SK-N-SH (cell line): Measurements from ENCODE around the gene STIP1. TPM values are rescaled to one million over a fixed set of nuclear protein-coding genes. Genes with fewer than 3 reads are reported as not detected.

Experiments used
- CTCF ChIA-PET: fragments of 300-600, 350-600 bp; formaldehyde crosslinking; extraction: SDS; loops from one replicate; lab custom pipeline; 2021; lab: Yijun Ruan, JAX
- POLR2A ChIA-PET: fragments of 350-600 bp; sonication (Branson Sonifier 250); formaldehyde crosslinking; extraction: SDS; loops from one replicate; lab custom pipeline; 2020; ENCODE audit warnings: antibody characterized with exemption, inconsistent platforms; lab: Yijun Ruan, JAX
- DNase-seq: peaks from one replicate; pipeline ENCODE4 v3.0.0; 2012
- H2AFZ ChIP-seq: fragments of 200-600 bp; sonication (generic); 2 replicates; pipeline ENCODE4 v1.8.1; 2016; ENCODE audit warnings: antibody characterized with exemption, mild to moderate bottlenecking, low read depth
- H3F3A ChIP-seq: fragments of 200-600 bp; sonication (generic); replicated peaks from 2 replicates; pipeline ENCODE3; 2016; ENCODE audit warnings: antibody characterized with exemption, mild to moderate bottlenecking; ENCODE audit not compliant: insufficient read depth
- H3K27ac ChIP-seq, 2 experiments: fragments of 200-500 bp in 1 of 2; fragments of 200-600 bp in 1 of 2; sonication (Bioruptor generic) in 1 of 2; sonication (generic), shearing (Covaris generic) in 1 of 2; 2 replicates each; pipeline versions ENCODE4 v1.5.1 to v1.6.1; 2014 to 2016; ENCODE audit warnings: low read depth in 2 of 2, inconsistent platforms in 1 of 2, low read length in 1 of 2, mild to moderate bottlenecking in 1 of 2, mixed read lengths in 1 of 2
- H3K27me3 ChIP-seq: fragments of 200-600 bp; sonication (generic), shearing (Covaris generic); 2 replicates; pipeline ENCODE4 v1.6.1; 2016; ENCODE audit warnings: mixed run types; ENCODE audit not compliant: insufficient read depth
- H3K36me3 ChIP-seq, 2 experiments: fragments of 200-500 bp in 1 of 2; fragments of 200-600 bp in 1 of 2; sonication (Bioruptor generic) in 1 of 2; sonication (generic) in 1 of 2; replicated peaks in 1 of 2; 2 replicates each; pipeline versions ENCODE3 to v1.5.1; 2014 to 2016; ENCODE audit warnings: low read length in 1 of 2, mild to moderate bottlenecking in 1 of 2; ENCODE audit not compliant: insufficient read depth in 2 of 2, control insufficient read depth in 1 of 2
- H3K4me1 ChIP-seq, 2 experiments: fragments of 200-500 bp in 1 of 2; fragments of 200-600 bp in 1 of 2; sonication (Bioruptor generic) in 1 of 2; sonication (generic), shearing (Covaris generic) in 1 of 2; 2 replicates each; pipeline versions ENCODE4 v1.5.1 to v1.6.1; 2014 to 2016; ENCODE audit warnings: low read depth in 1 of 2, low read length in 1 of 2, mixed run types in 1 of 2; ENCODE audit not compliant: insufficient read depth in 2 of 2, control insufficient read depth in 1 of 2
- H3K4me2 ChIP-seq: fragments of 200-600 bp; sonication (generic), shearing (Covaris generic); 2 replicates; pipeline ENCODE4 v1.6.1; 2017; ENCODE audit warnings: mixed run types
- H3K4me3 ChIP-seq, 2 experiments: fragments of 200-500 bp in 1 of 2; fragments of 200-600 bp in 1 of 2; sonication (Bioruptor generic) in 1 of 2; sonication (generic), shearing (Covaris generic) in 1 of 2; 2 replicates each; pipeline versions ENCODE4 v1.5.1 to v1.8.1; 2014 to 2016; ENCODE audit warnings: low read depth in 2 of 2, inconsistent platforms in 1 of 2, low read length in 1 of 2, mild to moderate bottlenecking in 1 of 2, mixed read lengths in 1 of 2, moderate library complexity in 1 of 2
- H3K79me2 ChIP-seq: fragments of 200-600 bp; sonication (generic); 2 replicates; pipeline ENCODE4 v1.8.1; 2017; ENCODE audit warnings: mild to moderate bottlenecking; ENCODE audit not compliant: insufficient read depth
- H3K9ac ChIP-seq: fragments of 200-600 bp; sonication (generic); 2 replicates; pipeline ENCODE4 v1.6.1; 2017; ENCODE audit warnings: mixed run types
- H3K9me2 ChIP-seq: fragments of 200-600 bp; sonication (generic); 2 replicates; pipeline ENCODE4 v1.6.1; 2017; ENCODE audit warnings: mixed run types
- H3K9me3 ChIP-seq: fragments of 200-600 bp; sonication (generic); 2 replicates; pipeline ENCODE4 v1.6.1; 2017; ENCODE audit warnings: mixed run types, mild to moderate bottlenecking, moderate library complexity
- H4K20me1 ChIP-seq: fragments of 200-600 bp; sonication (generic); 2 replicates; pipeline ENCODE4 v1.6.1; 2017; ENCODE audit warnings: mild to moderate bottlenecking, mixed run types; ENCODE audit not compliant: insufficient read depth
- CTCF ChIP-seq: fragments of 200-600 bp; sonication (generic); IDR thresholded peaks from 2 replicates; pipeline ENCODE4 v1.6.1; 2017; ENCODE audit warnings: antibody characterized with exemption, mild to moderate bottlenecking, moderate library complexity
- EP300 ChIP-seq, 2 experiments: IDR thresholded peaks; 2 replicates each; pipeline versions ENCODE4 v1.4.0 to v1.6.1; 2012; ENCODE audit warnings: borderline replicate concordance in 1 of 2, low read depth in 1 of 2, low read length in 1 of 2
- GATA2 ChIP-seq: sonication (generic); formaldehyde crosslinking; IDR thresholded peaks from 2 replicates; pipeline ENCODE4 v1.5.0; 2020; ENCODE audit warnings: mild to moderate bottlenecking, missing genetic modification reagents
- IRF3 ChIP-seq: fragments of 150-350 bp; IDR thresholded peaks from 2 replicates; pipeline ENCODE4 v1.6.1; 2016; ENCODE audit warnings: mild to moderate bottlenecking, low read depth, low read length
- NFIC ChIP-seq: IDR thresholded peaks from 2 replicates; pipeline ENCODE4 v1.4.0; 2012; ENCODE audit warnings: borderline replicate concordance
- POLR2AphosphoS5 ChIP-seq: IDR thresholded peaks from 2 replicates; pipeline ENCODE4 v1.6.1; 2012; ENCODE audit warnings: low read depth, low read length
- RCOR1 ChIP-seq: fragments of 150-350 bp; IDR thresholded peaks from 2 replicates; pipeline ENCODE4 v1.6.1; 2017; ENCODE audit warnings: antibody characterized with exemption, low read length
- REST ChIP-seq: IDR thresholded peaks from 2 replicates; pipeline ENCODE4 v1.6.1; 2012; ENCODE audit warnings: mild to moderate bottlenecking, low read depth, low read length, moderate library complexity
- TAF1 ChIP-seq: IDR thresholded peaks from 2 replicates; pipeline ENCODE4 v1.6.1; 2012; ENCODE audit warnings: low read depth, mild to moderate bottlenecking, low read length, moderate library complexity, borderline replicate concordance
- TEAD4 ChIP-seq: IDR thresholded peaks from 2 replicates; pipeline ENCODE4 v1.4.0; 2012; ENCODE audit warnings: mild to moderate bottlenecking, borderline replicate concordance; ENCODE audit not compliant: insufficient read depth
- YY1 ChIP-seq: IDR thresholded peaks from 2 replicates; pipeline ENCODE4 v1.4.0; 2012; ENCODE audit warnings: low read depth, mild to moderate bottlenecking
- ZBTB33 ChIP-seq: IDR thresholded peaks from 2 replicates; pipeline ENCODE4 v1.4.0; 2012; ENCODE audit warnings: low read depth, borderline replicate concordance
- WGBS: methylation state at CpG from one replicate; pipeline ENCODE4 v1.1.6; 2017; ENCODE audit warnings: low lambda C conversion rate; 5-methylcytosine and 5-hydroxymethylcytosine counted together
- polyA plus RNA-seq, 3 experiments: library from polyadenylated mRNA; depleted of rRNA; stranded (reverse); fragments of >200 nt; gene quantifications; 2 replicates each; pipeline ENCODE4 v1.2.3, GENCODE V29; 2012

The STIP1 gene
- polyA plus RNA-seq, 1 of the 3 experiments (the other 2 are of a cell fraction) = 163 TPM

- Histone ChIP-seq H2AFZ (no peak overlapping the region), H3K27ac (no peak overlapping the region; a peak in 1 of 4 replicates), H3K4me1 (peaks cover 15 to 46% of the 10 kb centered on the region in 2 experiments; a peak in 2 of 4 replicates), H3K79me2 (peaks cover 48% of the 10 kb centered on the region), H3K36me3 (peaks cover 10 to 16% of the 10 kb centered on the region in 2 experiments), H3K27me3 (no peaks in the 10 kb centered on the region), H3K9me2 (no peaks in the 10 kb centered on the region), H3K4me3 (no peak overlapping the region), H4K20me1 (no peaks in the 10 kb centered on the region), H3K4me2 (no peak overlapping the region; the same call in 1 of the 2 replicates), H3K9me3 (no peaks in the 10 kb centered on the region), H3K9ac (no peak overlapping the region), H3F3A (peaks cover 21% of the 10 kb centered on the region)
- CTCF ChIA-PET = interaction anchor here (1.2 to 2.5 kb wide), 6 partner anchors 10 to 57 kb away, joined by 3 to 11 read pairs (median 6); no protein-coding TSS in a partner anchor
- 59% methylated on average over 5 of the region's 5 CpGs for WGBS
- TF ChIP-seq NFIC (no peak), CTCF (no peak), REST (no peak), GATA2 (CRISPR knock-in tag) (no peak), RCOR1 (no peak), POLR2AphosphoS5 (peak; percentile 12; the same call in 1 of the 2 replicates)
- POLR2A ChIA-PET = interaction anchor here (0.9 to 12.4 kb wide), 4 partner anchors 8 to 26 kb away, joined by 3 to 112 read pairs (median 22); no protein-coding TSS in a partner anchor
- DNase-seq = no peak
Measured at GRCh38 chr11:64244107-64244506, 58.1 kb downstream of the STIP1 start.

GRCh38 chr11:64244966-64245365, 59.0 kb downstream of the STIP1 start:
- Histone ChIP-seq H3K9me3 (no peaks in the 10 kb centered on the region), H3K36me3 (peaks cover 10 to 14% of the 10 kb centered on the region in 2 experiments), H3F3A (peaks cover 17% of the 10 kb centered on the region), H3K27ac (peak overlapping the region; percentile 63 to 89), H2AFZ (no peak overlapping the region), H3K4me1 (peaks cover 14 to 42% of the 10 kb centered on the region in 2 experiments; a peak in 2 of 4 replicates), H3K9ac (peak overlapping the region; percentile 72; the same call in 1 of the 2 replicates), H3K4me3 (peak overlapping the region; percentile 75 to 98), H3K27me3 (no peaks in the 10 kb centered on the region), H3K9me2 (no peaks in the 10 kb centered on the region), H4K20me1 (no peaks in the 10 kb centered on the region), H3K79me2 (peaks cover 48% of the 10 kb centered on the region), H3K4me2 (peak overlapping the region; percentile 77)
- DNase-seq = no peak
- no peak for TF ChIP-seq YY1
- no peak for TF ChIP-seq EP300 (IDR thresholded peaks at IDR 0.05; ENCODE audit: borderline replicate concordance in 1 of 2, low read depth in 1 of 2, low read length in 1 of 2)
- no peak for TF ChIP-seq CTCF
- TF ChIP-seq IRF3 = no peak
- no peak for TF ChIP-seq TEAD4
- TF ChIP-seq NFIC = no peak
- TF ChIP-seq ZBTB33 = no peak
- TF ChIP-seq TAF1 = no peak
- 21% methylated on average over 5 of the region's 6 CpGs for WGBS
- ChIA-PET CTCF (interaction anchor here (1.0 to 3.4 kb wide), 4 partner anchors 14 to 1085 kb away, joined by 3 to 14 read pairs (median 6); partner anchors contain the start of gene DNAJC4), POLR2A (interaction anchor here (0.6 to 12.4 kb wide), 9 partner anchors 11 to 382 kb away, joined by 3 to 112 read pairs (median 3); partner anchors contain the start of gene ESRRA)
